Measurements from ENCODE around the gene RAI14. TPM values are rescaled to one million over a fixed set of nuclear protein-coding genes. Genes with fewer than 3 reads are reported as not detected.
A peak's percentile ranks its signal among the peaks of the same experiment; 100 is the strongest.
"Not testable (repeated sequence)": the region's sequence is repeated elsewhere in the genome, so short reads cannot be mapped to it uniquely, and the experiment has no call there.

Gene RAI14
- total and polyA plus RNA-seq, 2 donors (not counting 1 experiment from before 2014, with no cell fraction given), result 98.7 to 125 TPM

- no peaks in the 10 kb centered on the region for H4K20me1 ChIP-seq (ENCODE audit: control insufficient read depth, extremely low read depth, insufficient read depth, low read length)
- H3K79me2 ChIP-seq (ENCODE audit: control insufficient read depth, insufficient read depth, low read length), result peaks cover 66% of the 10 kb centered on the region
- no peak overlapping the region for H3K4me2 ChIP-seq (ENCODE audit: extremely low read depth, insufficient read depth, low read length)
- peaks cover 10% of the 10 kb centered on the region for H3K36me3 ChIP-seq (ENCODE audit: control insufficient read depth, insufficient read depth, low read length)
- no peak for DNase-seq (ENCODE audit: low read depth in 2 of 2)
- peaks cover 4% of the 10 kb centered on the region for H3K4me1 ChIP-seq (ENCODE audit: control insufficient read depth, extremely low read depth, insufficient read depth, low read length)
- no peak overlapping the region for H3K9ac ChIP-seq (ENCODE audit: insufficient read depth, low read length)
- H3K4me3 ChIP-seq (replicated peaks in 1 of 4; ENCODE audit: control extremely low read depth in 1 of 4, insufficient read depth in 1 of 4, low read depth in 3 of 4, low read length in 4 of 4), result no peak overlapping the region
- no peak overlapping the region for H3K27ac ChIP-seq (ENCODE audit: insufficient read depth, low read length)
- no peaks in the 10 kb centered on the region for H3K27me3 ChIP-seq (ENCODE audit: control insufficient read depth, insufficient read depth, low read length)
- TF ChIP-seq CTCF (conservative IDR thresholded peaks at IDR 0.05 in 1 of 2, IDR thresholded peaks at IDR 0.05 in 1 of 2; ENCODE audit: low read depth in 1 of 2, low read length in 2 of 2) (no peak), EZH2 (IDR thresholded peaks at IDR 0.05; ENCODE audit: low read length, missing control alignments) (no peak)
- no peaks in the 10 kb centered on the region for H3K9me3 ChIP-seq (ENCODE audit: control insufficient read depth, insufficient read depth, low read depth, low read length)
- H2AFZ ChIP-seq (ENCODE audit: low read length), result no peak overlapping the region
Observed at GRCh38 chr5:34755926-34756325, 99.8 kb downstream of the RAI14 start.

GRCh38 chr5:34756781-34757624 is 100.9 kb downstream of the RAI14 start:
- H3K4me1 ChIP-seq (ENCODE audit: control insufficient read depth, extremely low read depth, insufficient read depth, low read length), result peaks cover 8% of the 10 kb centered on the region
- peak; percentile 47 to 75 for DNase-seq (ENCODE audit: low read depth in 2 of 2)
- H3K4me2 ChIP-seq (ENCODE audit: extremely low read depth, insufficient read depth, low read length), result no peak overlapping the region
- H3K4me3 ChIP-seq (replicated peaks in 1 of 4; ENCODE audit: control extremely low read depth in 1 of 4, insufficient read depth in 1 of 4, low read depth in 3 of 4, low read length in 4 of 4), result no peak overlapping the region
- no peaks in the 10 kb centered on the region for H4K20me1 ChIP-seq (ENCODE audit: control insufficient read depth, extremely low read depth, insufficient read depth, low read length)
- H2AFZ ChIP-seq (ENCODE audit: low read length), result no peak overlapping the region
- no peak overlapping the region for H3K9ac ChIP-seq (ENCODE audit: insufficient read depth, low read length)
- H3K79me2 ChIP-seq (ENCODE audit: control insufficient read depth, insufficient read depth, low read length), result peaks cover 64% of the 10 kb centered on the region
- peak overlapping the region; percentile 5 for H3K27ac ChIP-seq (ENCODE audit: insufficient read depth, low read length)
- peaks cover 11% of the 10 kb centered on the region for H3K36me3 ChIP-seq (ENCODE audit: control insufficient read depth, insufficient read depth, low read length)
- no peaks in the 10 kb centered on the region for H3K9me3 ChIP-seq (ENCODE audit: control insufficient read depth, insufficient read depth, low read depth, low read length)
- H3K27me3 ChIP-seq (ENCODE audit: control insufficient read depth, insufficient read depth, low read length), result no peaks in the 10 kb centered on the region
- no peak for TF ChIP-seq CTCF (conservative IDR thresholded peaks at IDR 0.05 in 1 of 2, IDR thresholded peaks at IDR 0.05 in 1 of 2; ENCODE audit: low read depth in 1 of 2, low read length in 2 of 2)
- no peak for TF ChIP-seq EZH2 (IDR thresholded peaks at IDR 0.05; ENCODE audit: low read length, missing control alignments)

- DNase-seq (ENCODE audit: low read depth in 2 of 2), result no peak
- Histone ChIP-seq H3K9me3 (ENCODE audit: control insufficient read depth, insufficient read depth, low read depth, low read length) (no peaks in the 10 kb centered on the region), H4K20me1 (ENCODE audit: control insufficient read depth, extremely low read depth, insufficient read depth, low read length) (no peaks in the 10 kb centered on the region), H3K36me3 (ENCODE audit: control insufficient read depth, insufficient read depth, low read length) (peaks cover 11% of the 10 kb centered on the region), H3K4me3 (replicated peaks in 1 of 4; ENCODE audit: control extremely low read depth in 1 of 4, insufficient read depth in 1 of 4, low read depth in 3 of 4, low read length in 4 of 4) (no peak overlapping the region), H3K4me1 (ENCODE audit: control insufficient read depth, extremely low read depth, insufficient read depth, low read length) (peaks cover 9% of the 10 kb centered on the region), H2AFZ (ENCODE audit: low read length) (no peak overlapping the region), H3K9ac (ENCODE audit: insufficient read depth, low read length) (no peak overlapping the region), H3K27ac (ENCODE audit: insufficient read depth, low read length) (no peak overlapping the region), H3K27me3 (ENCODE audit: control insufficient read depth, insufficient read depth, low read length) (no peaks in the 10 kb centered on the region), H3K4me2 (ENCODE audit: extremely low read depth, insufficient read depth, low read length) (no peak overlapping the region), H3K79me2 (ENCODE audit: control insufficient read depth, insufficient read depth, low read length) (peaks cover 54% of the 10 kb centered on the region)
- TF ChIP-seq EZH2 (IDR thresholded peaks at IDR 0.05; ENCODE audit: low read length, missing control alignments) (no peak), CTCF (conservative IDR thresholded peaks at IDR 0.05 in 1 of 2, IDR thresholded peaks at IDR 0.05 in 1 of 2; ENCODE audit: low read depth in 1 of 2, low read length in 2 of 2) (no peak)
Observed at GRCh38 chr5:34758514-34758913, 102.4 kb downstream of the RAI14 start.

GRCh38 chr5:34759213-34759612 is 103.1 kb downstream of the RAI14 start:
- Histone ChIP-seq H3K79me2 (ENCODE audit: control insufficient read depth, insufficient read depth, low read length) (peaks cover 58% of the 10 kb centered on the region), H3K36me3 (ENCODE audit: control insufficient read depth, insufficient read depth, low read length) (peaks cover 11% of the 10 kb centered on the region)
- not testable (repeated sequence) for H3K4me3 ChIP-seq (replicated peaks in 1 of 4; ENCODE audit: control extremely low read depth in 1 of 4, insufficient read depth in 1 of 4, low read depth in 3 of 4, low read length in 4 of 4); H3K9me3 ChIP-seq (ENCODE audit: control insufficient read depth, insufficient read depth, low read depth, low read length); H2AFZ ChIP-seq (ENCODE audit: low read length); H3K27me3 ChIP-seq (ENCODE audit: control insufficient read depth, insufficient read depth, low read length); H3K4me2 ChIP-seq (ENCODE audit: extremely low read depth, insufficient read depth, low read length); DNase-seq (ENCODE audit: low read depth in 2 of 2); H3K27ac ChIP-seq (ENCODE audit: insufficient read depth, low read length); H4K20me1 ChIP-seq (ENCODE audit: control insufficient read depth, extremely low read depth, insufficient read depth, low read length); H3K4me1 ChIP-seq (ENCODE audit: control insufficient read depth, extremely low read depth, insufficient read depth, low read length); H3K9ac ChIP-seq (ENCODE audit: insufficient read depth, low read length)
